Neural progenitor cell (in vitro differentiated cells): Measurements from ENCODE around the gene BMPER.

Experiments used
- CTCF ChIP-seq: fragments of 200-600 bp; sonication (generic); IDR thresholded peaks from 2 replicates; pipeline ENCODE4 v1.5.1; 2017; ENCODE audit warnings: antibody characterized with exemption, mild to moderate bottlenecking
- EZH2 ChIP-seq: fragments of 200-600 bp; sonication (generic); IDR thresholded peaks from 2 replicates; pipeline ENCODE4 v1.6.1; 2017; ENCODE audit warnings: antibody characterized with exemption, mild to moderate bottlenecking, moderate library complexity
- EZH2phosphoT487 ChIP-seq: fragments of 200-600 bp; sonication (generic); IDR thresholded peaks from 2 replicates; pipeline ENCODE4 v1.6.1; 2017; ENCODE audit warnings: antibody characterized with exemption

GRCh38 chr7:34128762-34129161 lies 223.4 kb downstream of the BMPER start:
- no peak for TF ChIP-seq EZH2
- no peak for TF ChIP-seq CTCF
- no peak for TF ChIP-seq EZH2phosphoT487
